ENCODE measurements around the gene TTC38. TPM values are rescaled to one million over a fixed set of nuclear protein-coding genes. Genes with fewer than 3 reads are reported as not detected.

Gene TTC38
- polyA plus RNA-seq, 1 experiment: 26.6 TPM

DNA sequence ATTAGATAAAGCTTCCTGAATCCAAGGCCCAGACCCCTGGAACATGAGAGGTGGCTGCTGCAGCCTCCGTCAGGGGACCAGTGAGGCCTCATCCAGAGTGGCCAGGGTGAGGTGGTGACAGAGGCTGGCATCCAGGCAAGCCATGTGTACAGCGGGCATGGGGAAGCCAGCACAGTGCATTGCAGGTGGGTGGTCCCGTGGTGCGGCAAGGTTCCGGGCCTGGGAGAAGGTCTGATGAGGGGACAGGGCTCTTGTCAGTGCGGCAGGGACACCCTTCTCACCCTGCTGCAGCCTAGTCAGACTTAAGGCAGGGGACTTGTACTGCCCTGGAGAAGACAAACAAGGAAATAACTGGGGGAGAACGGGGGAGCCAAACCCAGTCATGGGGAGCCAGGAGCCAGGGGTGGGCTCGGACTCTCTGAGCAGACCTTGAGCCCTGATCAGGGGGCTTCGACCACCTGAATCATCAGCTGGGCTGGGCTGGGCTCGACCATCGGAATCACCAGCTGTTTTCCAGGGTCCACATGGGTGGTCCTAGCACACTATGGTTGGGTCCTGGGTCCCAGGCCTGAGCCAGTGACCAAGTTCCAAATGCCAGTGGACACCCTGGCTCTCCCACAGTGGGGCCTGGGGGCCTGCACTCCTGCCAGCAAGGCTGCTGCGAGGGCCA lies 5.1 kb downstream of the TTC38 start:
- H3K4me3 ChIP-seq (ENCODE audit: low read depth, low read length): no peak overlapping the region
- TF ChIP-seq, protein P1, sequence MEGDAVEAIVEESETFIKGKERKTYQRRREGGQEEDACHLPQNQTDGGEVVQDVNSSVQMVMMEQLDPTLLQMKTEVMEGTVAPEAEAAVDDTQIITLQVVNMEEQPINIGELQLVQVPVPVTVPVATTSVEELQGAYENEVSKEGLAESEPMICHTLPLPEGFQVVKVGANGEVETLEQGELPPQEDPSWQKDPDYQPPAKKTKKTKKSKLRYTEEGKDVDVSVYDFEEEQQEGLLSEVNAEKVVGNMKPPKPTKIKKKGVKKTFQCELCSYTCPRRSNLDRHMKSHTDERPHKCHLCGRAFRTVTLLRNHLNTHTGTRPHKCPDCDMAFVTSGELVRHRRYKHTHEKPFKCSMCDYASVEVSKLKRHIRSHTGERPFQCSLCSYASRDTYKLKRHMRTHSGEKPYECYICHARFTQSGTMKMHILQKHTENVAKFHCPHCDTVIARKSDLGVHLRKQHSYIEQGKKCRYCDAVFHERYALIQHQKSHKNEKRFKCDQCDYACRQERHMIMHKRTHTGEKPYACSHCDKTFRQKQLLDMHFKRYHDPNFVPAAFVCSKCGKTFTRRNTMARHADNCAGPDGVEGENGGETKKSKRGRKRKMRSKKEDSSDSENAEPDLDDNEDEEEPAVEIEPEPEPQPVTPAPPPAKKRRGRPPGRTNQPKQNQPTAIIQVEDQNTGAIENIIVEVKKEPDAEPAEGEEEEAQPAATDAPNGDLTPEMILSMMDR (IDR thresholded peaks at IDR 0.05; ENCODE audit: insufficient read depth, low read depth, low read length): no peak
- POLR2A ChIA-PET: no interaction called here
- no peaks in the 10 kb centered on the region for H3K27me3 ChIP-seq (ENCODE audit: control insufficient read depth, insufficient read depth, low read length)
- CTCF ChIA-PET: no interaction called here
- peaks cover 22% of the 10 kb centered on the region for H3K36me3 ChIP-seq (ENCODE audit: control insufficient read depth, insufficient read depth, low read length)
- DNase-seq (ENCODE audit: low read depth): no peak

GRCh38 chr22:46273432-46274148 lies 5.8 kb downstream of the TTC38 start:
- ChIA-PET CTCF (no interaction called here), POLR2A (no interaction called here)
- no peak for DNase-seq (ENCODE audit: low read depth)
- Histone ChIP-seq H3K4me3 (ENCODE audit: low read depth, low read length) (no peak overlapping the region), H3K36me3 (ENCODE audit: control insufficient read depth, insufficient read depth, low read length) (peaks cover 24% of the 10 kb centered on the region), H3K27me3 (ENCODE audit: control insufficient read depth, insufficient read depth, low read length) (no peaks in the 10 kb centered on the region)
- TF ChIP-seq, protein P1 (IDR thresholded peaks at IDR 0.05; ENCODE audit: insufficient read depth, low read depth, low read length): no peak

DNA sequence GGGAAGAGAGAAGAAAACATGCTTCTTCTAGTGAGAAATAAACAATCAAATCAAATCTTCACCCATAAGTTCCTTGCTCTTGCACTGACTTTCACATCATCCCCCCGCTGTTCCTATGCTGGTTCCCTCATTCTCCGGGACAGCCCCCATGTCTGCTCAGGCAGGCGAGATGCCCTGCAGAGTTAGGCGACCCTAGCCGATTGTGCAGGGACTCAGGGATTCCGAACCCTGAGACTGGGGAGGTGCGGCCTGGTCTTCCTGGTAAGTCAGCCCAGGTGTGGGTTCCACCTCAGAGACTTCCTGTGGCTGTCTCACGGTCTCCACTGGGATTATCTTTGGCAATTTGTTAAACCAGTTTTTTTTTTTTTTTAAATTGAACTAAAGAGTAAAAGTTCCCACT lies 6.6 kb downstream of the TTC38 start:
- ChIA-PET POLR2A (no interaction called here), CTCF (no interaction called here)
- Histone ChIP-seq H3K27me3 (ENCODE audit: control insufficient read depth, insufficient read depth, low read length) (no peaks in the 10 kb centered on the region), H3K4me3 (ENCODE audit: low read depth, low read length) (no peak overlapping the region), H3K36me3 (ENCODE audit: control insufficient read depth, insufficient read depth, low read length) (peaks cover 32% of the 10 kb centered on the region)
- DNase-seq (ENCODE audit: low read depth): no peak
- TF ChIP-seq, protein P1 (IDR thresholded peaks at IDR 0.05; ENCODE audit: insufficient read depth, low read depth, low read length): no peak

DNA sequence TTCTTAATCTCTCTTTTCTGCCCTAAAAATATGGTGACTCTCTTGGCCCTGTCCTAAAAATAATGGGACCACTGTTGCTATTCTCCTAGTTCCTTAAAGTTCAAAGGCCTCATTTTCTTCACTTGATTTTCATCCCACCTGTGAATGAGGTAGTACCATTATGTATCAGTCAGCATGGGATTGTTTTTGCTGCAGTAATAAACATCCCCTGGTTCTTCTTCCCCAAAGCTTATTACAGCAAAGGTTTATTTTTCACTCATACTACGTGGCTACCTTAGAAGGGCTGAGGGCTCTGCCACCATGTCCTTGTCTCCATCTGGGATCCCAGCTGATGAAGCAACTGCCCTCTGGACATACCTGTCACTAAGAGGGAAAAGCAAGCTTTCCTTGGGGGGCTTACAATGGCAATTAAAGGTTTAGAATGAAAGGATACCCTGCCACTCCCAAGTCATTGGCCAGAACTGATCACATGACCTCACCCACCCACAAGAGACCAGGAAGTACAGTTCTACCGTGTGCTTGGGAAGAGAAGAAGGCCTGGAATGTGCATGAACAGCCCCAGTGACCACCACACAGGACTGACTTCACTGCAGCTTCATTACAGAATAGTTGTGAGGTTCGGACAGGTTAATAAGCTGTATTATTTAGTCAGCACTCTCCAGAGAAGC lies 7.8 kb downstream of the TTC38 start:
- ChIA-PET CTCF (no interaction called here), POLR2A (no interaction called here)
- no peaks in the 10 kb centered on the region for H3K27me3 ChIP-seq (ENCODE audit: control insufficient read depth, insufficient read depth, low read length)
- TF ChIP-seq, protein P1 (IDR thresholded peaks at IDR 0.05; ENCODE audit: insufficient read depth, low read depth, low read length): no peak
- DNase-seq (ENCODE audit: low read depth): no peak
- H3K36me3 ChIP-seq (ENCODE audit: control insufficient read depth, insufficient read depth, low read length): peaks cover 44% of the 10 kb centered on the region
- no peak overlapping the region for H3K4me3 ChIP-seq (ENCODE audit: low read depth, low read length)

DNA sequence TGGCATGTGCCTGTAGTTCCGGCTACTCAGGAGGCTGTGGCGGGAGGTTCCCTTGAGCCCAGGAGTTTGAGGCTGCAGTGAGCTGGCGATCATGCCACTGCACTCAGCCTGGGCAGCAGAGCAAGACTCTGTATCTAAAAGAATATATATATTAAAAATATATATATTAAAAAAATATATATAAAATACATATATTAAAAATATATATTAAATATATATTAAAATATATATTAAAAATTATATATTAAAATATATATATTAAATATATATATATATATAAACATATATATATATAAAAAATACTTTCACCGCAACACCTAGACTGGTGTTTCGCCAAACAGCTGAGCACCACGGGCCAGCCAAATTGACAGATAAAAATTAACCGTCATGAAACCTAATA lies 8.8 kb downstream of the TTC38 start:
- POLR2A ChIA-PET: no interaction called here
- no peak overlapping the region for H3K4me3 ChIP-seq (ENCODE audit: low read depth, low read length)
- DNase-seq (ENCODE audit: low read depth): no peak
- H3K36me3 ChIP-seq (ENCODE audit: control insufficient read depth, insufficient read depth, low read length): peaks cover 49% of the 10 kb centered on the region
- TF ChIP-seq, protein P1 (IDR thresholded peaks at IDR 0.05; ENCODE audit: insufficient read depth, low read depth, low read length): no peak
- CTCF ChIA-PET: no interaction called here
- H3K27me3 ChIP-seq (ENCODE audit: control insufficient read depth, insufficient read depth, low read length): no peaks in the 10 kb centered on the region
